H1 (cell line): ENCODE results near the gene NOS1AP. TPM values are rescaled to one million over a fixed set of nuclear protein-coding genes. Genes with fewer than 3 reads are reported as not detected.

Experiments used
- CTCF ChIA-PET: fragments of 300-600 bp; sonication (Branson Sonifier 250); formaldehyde crosslinking; loops from one replicate; lab custom pipeline; 2021; ENCODE audit not compliant: partially characterized antibody; lab: Charles Lee
- POLR2A ChIA-PET: fragments of 300-600 bp; sonication (Branson Sonifier 250); formaldehyde crosslinking; loops from one replicate; lab custom pipeline; 2021; ENCODE audit warnings: inconsistent platforms; ENCODE audit not compliant: partially characterized antibody; lab: Charles Lee
- DNase-seq, 2 experiments: peaks; one replicate each; pipeline versions ENCODE4 v3.0.0 to v3.0.0-alpha.2; 2010 to 2022; ENCODE audit warnings: low spot score in 2 of 2, low read depth in 1 of 2, mixed read lengths in 1 of 2
- FAIRE-seq: peaks from 2 replicates; lab custom pipeline; 2011; peaks lifted over from hg19 to GRCh38; lab: Jason Lieb, UNC
- H2AFZ ChIP-seq: 2 replicates; pipeline ENCODE4 v1.8.1; 2012; ENCODE audit warnings: low read length, inconsistent platforms
- H2AK5ac ChIP-seq: 2 replicates; pipeline ENCODE4 v1.6.1; 2013; ENCODE audit warnings: low read depth, low read length
- H2BK120ac ChIP-seq: replicated peaks from 2 replicates; pipeline ENCODE3; 2013; ENCODE audit warnings: low read depth, low read length, inconsistent platforms
- H2BK12ac ChIP-seq: 2 replicates; pipeline ENCODE4 v1.6.1; 2013; ENCODE audit warnings: low read depth, low read length
- H2BK15ac ChIP-seq: 2 replicates; pipeline ENCODE4 v1.6.1; 2013; ENCODE audit warnings: low read length
- H2BK20ac ChIP-seq: 2 replicates; pipeline ENCODE4 v1.6.1; 2013; ENCODE audit warnings: low read length
- H2BK5ac ChIP-seq: 2 replicates; pipeline ENCODE4 v1.6.1; 2013; ENCODE audit warnings: low read depth, low read length
- H3K14ac ChIP-seq: 2 replicates; pipeline ENCODE4 v1.6.1; 2013; ENCODE audit warnings: inconsistent platforms; ENCODE audit not compliant: insufficient read length
- H3K18ac ChIP-seq: 2 replicates; pipeline ENCODE4 v1.6.1; 2013; ENCODE audit warnings: low read length; ENCODE audit errors: extremely low read depth
- H3K23ac ChIP-seq: 2 replicates; pipeline ENCODE4 v1.6.1; 2013; ENCODE audit warnings: inconsistent platforms; ENCODE audit not compliant: insufficient read length
- H3K23me2 ChIP-seq: 2 replicates; pipeline ENCODE4 v1.6.1; 2013; ENCODE audit warnings: low read depth, low read length
- H3K27ac ChIP-seq: 2 replicates; pipeline ENCODE4 v1.6.1; 2011; ENCODE audit warnings: low read depth, low read length, inconsistent platforms
- H3K27me3 ChIP-seq, 4 experiments: replicated peaks in 1 of 4; 1 replicate in 1 of 4; 2 replicates in 3 of 4; pipeline versions ENCODE4 v1.6.1 to v1.8.1; 2011 to 2013; ENCODE audit warnings: low read length in 3 of 4, mild to moderate bottlenecking in 3 of 4, inconsistent platforms in 2 of 4, mixed read lengths in 2 of 4, moderate library complexity in 1 of 4; ENCODE audit not compliant: control insufficient read depth in 3 of 4, insufficient read depth in 3 of 4; ENCODE audit errors: extremely low read depth in 1 of 4
- H3K36me3 ChIP-seq, 4 experiments: 2 replicates each; pipeline versions ENCODE4 v1.6.1 to v1.8.1; 2011 to 2013; ENCODE audit warnings: mild to moderate bottlenecking in 4 of 4, low read length in 3 of 4, moderate library complexity in 2 of 4, control low read depth in 1 of 4, inconsistent platforms in 1 of 4; ENCODE audit not compliant: insufficient read depth in 4 of 4, control insufficient read depth in 2 of 4
- H3K4ac ChIP-seq: replicated peaks from 2 replicates; pipeline ENCODE3; 2013; ENCODE audit warnings: low read length, low read depth, mixed read lengths, inconsistent platforms; ENCODE audit not compliant: insufficient read length
- H3K4me1 ChIP-seq, 4 experiments: replicated peaks in 1 of 4; 1 replicate in 1 of 4; 2 replicates in 3 of 4; pipeline versions ENCODE4 v1.6.1 to v1.8.1; 2011 to 2013; ENCODE audit warnings: low read length in 3 of 4, inconsistent platforms in 2 of 4, mixed read lengths in 1 of 4; ENCODE audit not compliant: insufficient read depth in 4 of 4, control insufficient read depth in 3 of 4
- H3K4me2 ChIP-seq, 2 experiments: 2 replicates each; pipeline versions ENCODE4 v1.6.1 to v1.8.1; 2011 to 2013; ENCODE audit warnings: low read depth in 2 of 2, low read length in 2 of 2, control low read depth in 1 of 2, inconsistent platforms in 1 of 2, mild to moderate bottlenecking in 1 of 2; ENCODE audit not compliant: insufficient read depth in 1 of 2
- H3K4me3 ChIP-seq, 4 experiments: fragments of 200-600, 300-600 bp in 1 of 4; sonication (generic), shearing (Covaris generic), sonication (Bioruptor Twin) in 1 of 4; 2 replicates each; pipeline versions ENCODE4 v1.5.1 to v1.8.1; 2011 to 2016; ENCODE audit warnings: low read length in 4 of 4, low read depth in 3 of 4, control low read depth in 2 of 4, inconsistent platforms in 2 of 4, mild to moderate bottlenecking in 2 of 4, mixed read lengths in 1 of 4, moderate library complexity in 1 of 4; ENCODE audit not compliant: insufficient read depth in 2 of 4; ENCODE audit errors: extremely low read depth in 1 of 4
- H3K56ac ChIP-seq: replicated peaks from 2 replicates; pipeline ENCODE3; 2013; ENCODE audit warnings: low read depth, mild to moderate bottlenecking, mixed read lengths, low read length, inconsistent platforms; ENCODE audit not compliant: insufficient read length
- H3K79me1 ChIP-seq: 2 replicates; pipeline ENCODE4 v1.6.1; 2013; ENCODE audit warnings: low read depth, low read length, control low read depth
- H3K79me2 ChIP-seq, 2 experiments: 2 replicates each; pipeline versions ENCODE4 v1.6.1 to v1.8.1; 2012 to 2013; ENCODE audit warnings: low read length in 2 of 2, mild to moderate bottlenecking in 2 of 2, inconsistent platforms in 1 of 2; ENCODE audit not compliant: insufficient read depth in 2 of 2, control insufficient read depth in 1 of 2
- H3K9ac ChIP-seq, 4 experiments: replicated peaks in 1 of 4; 1 replicate in 1 of 4; 2 replicates in 3 of 4; pipeline versions ENCODE4 v1.6.1 to v1.8.1; 2011 to 2013; ENCODE audit warnings: low read depth in 3 of 4, low read length in 3 of 4, control low read depth in 2 of 4, mild to moderate bottlenecking in 2 of 4, moderate library complexity in 2 of 4, inconsistent platforms in 1 of 4; ENCODE audit errors: extremely low read depth in 1 of 4
- H3K9me3 ChIP-seq, 2 experiments: 2 replicates each; pipeline versions ENCODE4 v1.6.1 to v1.8.1; 2012 to 2013; ENCODE audit warnings: mild to moderate bottlenecking in 2 of 2, moderate library complexity in 2 of 2, control low read depth in 1 of 2, inconsistent platforms in 1 of 2, low read depth in 1 of 2, low read length in 1 of 2, mixed read lengths in 1 of 2; ENCODE audit not compliant: insufficient read depth in 2 of 2
- H4K20me1 ChIP-seq, 2 experiments: replicated peaks in 1 of 2; 2 replicates each; pipeline versions ENCODE3 to v1.8.1; 2011 to 2013; ENCODE audit warnings: inconsistent platforms in 2 of 2, low read length in 2 of 2, mild to moderate bottlenecking in 1 of 2; ENCODE audit not compliant: insufficient read depth in 2 of 2, control insufficient read depth in 1 of 2
- H4K5ac ChIP-seq: 2 replicates; pipeline ENCODE4 v1.6.1; 2013; ENCODE audit warnings: low read length, low read depth, mixed read lengths, inconsistent platforms; ENCODE audit not compliant: insufficient read length
- H4K8ac ChIP-seq: 2 replicates; pipeline ENCODE4 v1.8.0; 2013; ENCODE audit warnings: mild to moderate bottlenecking, moderate library complexity, low read length, inconsistent platforms; ENCODE audit not compliant: insufficient read depth; ENCODE audit errors: extremely low read depth
- H4K91ac ChIP-seq: replicated peaks from 2 replicates; pipeline ENCODE3; 2013; ENCODE audit warnings: low read length, mixed read lengths, inconsistent platforms; ENCODE audit not compliant: insufficient read length
- CBX5 ChIP-seq: fragments of 300-800, 300-1000 bp; sonication (generic); IDR thresholded peaks from 2 replicates; pipeline ENCODE4 v1.7.1; 2016; ENCODE audit warnings: antibody characterized with exemption, low read length, low read depth
- JUND ChIP-seq: IDR thresholded peaks from 2 replicates; pipeline ENCODE4 v1.6.1; 2011; ENCODE audit warnings: mild to moderate bottlenecking, improper control_type of control experiment, low read length
- TEAD4 ChIP-seq: IDR thresholded peaks from 2 replicates; pipeline ENCODE4 v1.6.1; 2012; ENCODE audit warnings: low read depth, low read length, inconsistent platforms, mixed read lengths
- WGBS, 2 experiments: shearing (Covaris generic) in 1 of 2; methylation state at CpG; one replicate each; pipeline versions ENCODE4 v1.1.6 to v1.1.7; 2013 to 2015; ENCODE audit warnings: low lambda C conversion rate in 2 of 2, mixed read lengths in 2 of 2, inconsistent platforms in 1 of 2, low coverage in 1 of 2, missing lambda C conversion rate in 1 of 2; ENCODE audit not compliant: insufficient replicate concordance in 2 of 2, insufficient coverage in 1 of 2, insufficient read length in 1 of 2; ENCODE audit errors: extremely low coverage in 1 of 2, missing lambda C conversion rate in 1 of 2; 5-methylcytosine and 5-hydroxymethylcytosine counted together
- polyA plus RNA-seq, 7 experiments: library from polyadenylated mRNA; depleted of rRNA in 3 of 7; stranded (reverse) in 5 of 7; unstranded in 2 of 7; fragments of >200 nt in 5 of 7; fragments of 200-250 nt in 2 of 7; gene quantifications; 1 replicate in 5 of 7; 2 replicates in 1 of 7; 4 replicates in 1 of 7; pipeline versions ENCODE4 v1.2.1 to v1.2.3, GENCODE V29; 2011 to 2013; ENCODE audit warnings: missing spikeins in 2 of 7, mixed read lengths in 2 of 7
- total RNA-seq: library from RNA; stranded (reverse); fragmentation: NEBNext Ultra II Directional; extraction: Animal tissue kit (Norgen Biotek cat#: 25700); gene quantifications from 2 replicates; pipeline ENCODE4 v1.2.1, GENCODE V29; 2021

NOS1AP gene
- total and polyA plus RNA-seq, 2 of the 8 experiments (the other 6 are each of a cell fraction or from before 2014, with no cell fraction given): 2.4 to 12.1 TPM

DNA sequence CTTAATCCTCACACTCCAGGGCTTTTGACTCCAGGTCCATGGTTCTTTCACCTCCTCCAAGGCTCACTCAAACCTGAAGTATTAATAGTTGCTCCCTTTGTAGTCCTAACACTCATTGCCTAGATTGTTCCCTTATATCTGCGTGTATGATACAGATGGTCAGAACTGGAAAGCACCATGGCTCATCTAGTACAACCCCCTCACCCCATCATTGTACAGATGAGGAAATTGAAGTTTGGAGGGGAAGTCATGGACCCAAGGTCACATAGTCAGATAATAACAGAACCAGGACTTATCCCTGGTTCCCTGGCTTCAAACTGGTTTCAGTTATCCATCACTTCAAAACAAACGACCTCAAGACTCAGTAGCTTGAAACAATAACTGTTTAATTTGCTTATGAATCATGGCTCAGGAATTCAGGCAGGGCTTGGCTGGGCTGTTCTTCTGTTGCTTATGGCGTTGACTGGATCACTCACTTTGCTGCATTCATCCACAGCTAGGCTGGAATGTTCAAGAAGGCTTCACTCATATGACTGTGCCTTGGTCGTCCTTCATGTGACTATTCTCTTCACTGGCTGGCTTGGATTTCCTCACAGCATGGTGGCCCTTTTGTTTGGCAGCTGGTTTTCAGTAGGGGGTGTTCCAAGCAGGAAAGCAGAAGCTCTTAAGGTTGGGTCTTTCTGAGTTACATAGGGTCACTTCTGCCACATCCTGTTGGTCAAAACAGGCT, 5.0 kb downstream of the NOS1AP start:
- Histone ChIP-seq H4K8ac (no peak overlapping the region), H4K20me1 (peaks cover 3% of the 10 kb centered on the region in 2 experiments), H2BK15ac (no peak overlapping the region), H3K4ac (no peak overlapping the region), H3K18ac (no peak overlapping the region), H3K56ac (no peak overlapping the region), H3K4me1 (peaks cover 2 to 31% (median 17%) of the 10 kb centered on the region in 4 experiments; a peak in 6 of 7 replicates), H2BK20ac (no peak overlapping the region), H3K23me2 (peaks cover 12% of the 10 kb centered on the region), H3K79me2 (peaks cover 0 to 86% of the 10 kb centered on the region in 2 experiments; a peak in 3 of 4 replicates), H3K4me2 (no peak overlapping the region), H3K27me3 (no peaks in the 10 kb centered on the region), H4K91ac (no peak overlapping the region), H3K9me3 (peaks cover 5% of the 10 kb centered on the region in 2 experiments; a peak in 1 of 4 replicates), H3K4me3 (no peak overlapping the region), H2BK120ac (no peak overlapping the region), H3K36me3 (peaks cover 0 to 12% (median 0%) of the 10 kb centered on the region in 4 experiments; a peak in 2 of 8 replicates), H4K5ac (no peak overlapping the region), H2BK5ac (no peak overlapping the region), H2AK5ac (no peak overlapping the region), H3K14ac (no peak overlapping the region), H3K27ac (no peak overlapping the region; the same call in 1 of the 2 replicates), H3K79me1 (peaks cover 4% of the 10 kb centered on the region), H3K23ac (no peak overlapping the region), H3K9ac (no peak overlapping the region), H2AFZ (no peak overlapping the region), H2BK12ac (no peak overlapping the region)
- TF ChIP-seq JUND (0 out of 2 replicates have a peak, but pooled peaks have one; percentile 47), TEAD4 (peak; percentile 57; the same call in 1 of the 2 replicates), CBX5 (no peak)
- FAIRE-seq: no peak
- WGBS, 2 experiments: 78% methylated on average over 4 of the region's 4 CpGs; no CpG with 5 or more reads in 1 of the 2 experiments
- no peak for DNase-seq
- ChIA-PET CTCF (interaction anchor here (1.3 kb wide), 1 partner anchor 12 kb away, joined by 3 read pairs; no protein-coding TSS in a partner anchor), POLR2A (interaction anchor here (0.5 to 2.2 kb wide), 7 partner anchors 9 to 193 kb away, joined by 3 to 9 read pairs (median 4); no protein-coding TSS in a partner anchor)
